HEK293 (cell line): ENCODE measurements around the gene TMOD1.
A peak's percentile ranks its signal among the peaks of the same experiment; 100 is the strongest.

Experiments used
- CTCF ChIA-PET: fragments of 350-600 bp; formaldehyde crosslinking; extraction: SDS; loops from one replicate; lab custom pipeline; 2021; ENCODE audit warnings: antibody characterized with exemption; lab: Yijun Ruan, JAX
- POLR2A ChIA-PET: fragments of 300-600 bp; formaldehyde crosslinking; extraction: SDS; loops from one replicate; lab custom pipeline; 2020; ENCODE audit warnings: antibody characterized with exemption, inconsistent platforms; lab: Yijun Ruan, JAX
- H3K27ac ChIP-seq: fragments of 200-500 bp; sonication (Bioruptor generic); 2 replicates; pipeline ENCODE4 v1.5.1; 2014; ENCODE audit warnings: low read depth, low read length, control low read depth, inconsistent platforms; ENCODE audit errors: extremely low read depth
- H3K36me3 ChIP-seq, 2 experiments: fragments of 200-500 bp in 1 of 2; sonication (Bioruptor generic) in 1 of 2; 1 replicate in 1 of 2; 2 replicates in 1 of 2; pipeline ENCODE4 v1.5.1; 2014 to 2017; ENCODE audit warnings: inconsistent platforms in 2 of 2, low read length in 2 of 2; ENCODE audit not compliant: control insufficient read depth in 2 of 2, insufficient read depth in 1 of 2
- H3K4me1 ChIP-seq: fragments of 200-500 bp; sonication (Bioruptor generic); 2 replicates; pipeline ENCODE4 v1.5.1; 2014; ENCODE audit warnings: mild to moderate bottlenecking, low read length, inconsistent platforms; ENCODE audit not compliant: control insufficient read depth, insufficient read depth
- H3K4me3 ChIP-seq: 2 replicates; pipeline ENCODE4 v1.5.1; 2011; ENCODE audit warnings: low read depth, mild to moderate bottlenecking, control low read depth, low read length, moderate library complexity
- H3K9me3 ChIP-seq: fragments of 200-500 bp; sonication (Bioruptor generic); 2 replicates; pipeline ENCODE4 v1.5.1; 2014; ENCODE audit warnings: low read depth, low read length, inconsistent platforms; ENCODE audit not compliant: control insufficient read depth, insufficient read depth
- GLIS1 ChIP-seq: fragments of 450-650 bp; formaldehyde crosslinking; IDR thresholded peaks from 2 replicates; pipeline ENCODE4 v1.5.1; 2016; ENCODE audit warnings: missing biosample characterization, missing genetic modification characterization
- HOXA7 ChIP-seq: sonication (generic); formaldehyde crosslinking; IDR thresholded peaks from 2 replicates; pipeline ENCODE4 v1.8.1; 2022; ENCODE audit warnings: missing genetic modification reagents, borderline replicate concordance
- KLF16 ChIP-seq: fragments of 450-650 bp; formaldehyde crosslinking; IDR thresholded peaks from 2 replicates; pipeline ENCODE4 v1.5.1; 2017; ENCODE audit warnings: missing biosample characterization, missing genetic modification characterization
- MEIS1 ChIP-seq: sonication (generic); formaldehyde crosslinking; IDR thresholded peaks from 2 replicates; pipeline ENCODE4 v1.8.1; 2022; ENCODE audit warnings: missing genetic modification reagents, mild to moderate bottlenecking, borderline replicate concordance
- MZF1 ChIP-seq: fragments of 450-650 bp; formaldehyde crosslinking; IDR thresholded peaks from 2 replicates; pipeline ENCODE4 v1.5.1; 2017; ENCODE audit warnings: missing biosample characterization, missing genetic modification characterization, borderline replicate concordance
- OSR2 ChIP-seq: fragments of 450-650 bp; formaldehyde crosslinking; IDR thresholded peaks from 2 replicates; pipeline ENCODE4 v1.5.1; 2016; ENCODE audit warnings: missing biosample characterization, missing genetic modification characterization
- PRDM10 ChIP-seq: fragments of 450-650 bp; formaldehyde crosslinking; IDR thresholded peaks from 2 replicates; pipeline ENCODE4 v1.5.1; 2016; ENCODE audit warnings: missing biosample characterization, missing genetic modification characterization
- SP2 ChIP-seq: fragments of 450-650 bp; formaldehyde crosslinking; IDR thresholded peaks from 2 replicates; pipeline ENCODE4 v1.5.1; 2016; ENCODE audit warnings: missing biosample characterization, missing genetic modification characterization
- SP7 ChIP-seq: fragments of 450-650 bp; formaldehyde crosslinking; IDR thresholded peaks from 2 replicates; pipeline ENCODE4 v1.5.1; 2016; ENCODE audit warnings: missing biosample characterization, missing genetic modification characterization
- TRIM28 ChIP-seq: IDR thresholded peaks from 2 replicates; pipeline ENCODE4 v1.6.1; 2011; ENCODE audit warnings: low read length, control low read depth, borderline replicate concordance
- ZBTB17 ChIP-seq: fragments of 450-650 bp; formaldehyde crosslinking; IDR thresholded peaks from 2 replicates; pipeline ENCODE4 v1.5.1; 2016; ENCODE audit warnings: missing biosample characterization, missing genetic modification characterization
- ZBTB48 ChIP-seq: fragments of 450-650 bp; formaldehyde crosslinking; IDR thresholded peaks from 2 replicates; pipeline ENCODE4 v1.5.1; 2016; ENCODE audit warnings: missing biosample characterization, missing genetic modification characterization
- ZEB2 ChIP-seq: fragments of 450-650 bp; formaldehyde crosslinking; IDR thresholded peaks from 2 replicates; pipeline ENCODE4 v1.5.1; 2016; ENCODE audit warnings: missing biosample characterization, missing genetic modification characterization
- ZFP69B ChIP-seq: fragments of 450-650 bp; formaldehyde crosslinking; IDR thresholded peaks from 2 replicates; pipeline ENCODE4 v1.5.1; 2016; ENCODE audit warnings: missing biosample characterization, missing genetic modification characterization
- ZNF211 ChIP-seq: fragments of 450-650 bp; formaldehyde crosslinking; IDR thresholded peaks from 2 replicates; pipeline ENCODE4 v1.5.1; 2016; ENCODE audit warnings: low read depth, missing biosample characterization, missing genetic modification characterization
- ZNF335 ChIP-seq: fragments of 450-650 bp; formaldehyde crosslinking; conservative IDR thresholded peaks from 2 replicates; pipeline ENCODE4 v1.5.1; 2016; ENCODE audit warnings: missing biosample characterization, missing genetic modification characterization
- ZNF366 ChIP-seq: fragments of 450-650 bp; formaldehyde crosslinking; conservative IDR thresholded peaks from 2 replicates; pipeline ENCODE4 v1.5.1; 2016; ENCODE audit warnings: missing biosample characterization, missing genetic modification characterization
- ZNF514 ChIP-seq: fragments of 450-650 bp; formaldehyde crosslinking; IDR thresholded peaks from 2 replicates; pipeline ENCODE4 v1.5.1; 2016; ENCODE audit warnings: missing biosample characterization, missing genetic modification characterization
- ZNF548 ChIP-seq: fragments of 450-650 bp; formaldehyde crosslinking; IDR thresholded peaks from 2 replicates; pipeline ENCODE4 v1.5.1; 2016; ENCODE audit warnings: missing biosample characterization, missing genetic modification characterization
- ZNF629 ChIP-seq: fragments of 450-650 bp; formaldehyde crosslinking; IDR thresholded peaks from 2 replicates; pipeline ENCODE4 v1.5.1; 2017; ENCODE audit warnings: missing biosample characterization, missing genetic modification characterization
- ZNF658 ChIP-seq: fragments of 450-650 bp; formaldehyde crosslinking; IDR thresholded peaks from 2 replicates; pipeline ENCODE4; 2016; ENCODE audit warnings: missing biosample characterization, missing genetic modification characterization
- ZNF660 ChIP-seq: fragments of 450-650 bp; IDR thresholded peaks from 2 replicates; pipeline ENCODE4 v1.5.1; 2018; ENCODE audit warnings: missing biosample characterization, mild to moderate bottlenecking, missing genetic modification characterization
- ZNF747 ChIP-seq: fragments of 450-650 bp; formaldehyde crosslinking; IDR thresholded peaks from 2 replicates; pipeline ENCODE4 v1.5.1; 2016; ENCODE audit warnings: missing biosample characterization, missing genetic modification characterization
- ZNF830 ChIP-seq: fragments of 450-650 bp; IDR thresholded peaks from 2 replicates; pipeline ENCODE4 v1.5.0; 2018; ENCODE audit warnings: missing biosample characterization, missing genetic modification characterization, low read depth, mild to moderate bottlenecking, moderate library complexity
- ZSCAN5A ChIP-seq: fragments of 450-650 bp; formaldehyde crosslinking; IDR thresholded peaks from 2 replicates; pipeline ENCODE4 v1.5.1; 2016; ENCODE audit warnings: missing biosample characterization, missing genetic modification characterization
- TF ChIP-seq, protein P1 (sequence below): fragments of 450-650 bp; formaldehyde crosslinking; IDR thresholded peaks from 2 replicates; pipeline ENCODE4 v1.5.1; 2017; ENCODE audit warnings: missing biosample characterization, missing genetic modification characterization
- TF ChIP-seq, protein P2 (sequence below): fragments of 450-650 bp; formaldehyde crosslinking; optimal IDR thresholded peaks from 2 replicates; pipeline ENCODE3; 2016; ENCODE audit warnings: missing biosample characterization, mild to moderate bottlenecking, missing genetic modification characterization
- TF ChIP-seq, protein P3 (sequence below): fragments of 450-650 bp; formaldehyde crosslinking; IDR thresholded peaks from 2 replicates; pipeline ENCODE4 v1.5.1; 2016; ENCODE audit warnings: missing biosample characterization, missing genetic modification characterization

The TMOD1 gene

GRCh38 chr9:97518909-97519307 is 17.4 kb downstream of the TMOD1 start:
- peaks cover under 1% of the 10 kb centered on the region; the same call in 1 of the 2 replicates for H3K4me1 ChIP-seq
- CTCF ChIA-PET, result interaction anchor here (0.8 to 2.0 kb wide), 6 partner anchors 12 to 80 kb away, joined by 3 to 12 read pairs (median 3); no protein-coding TSS in a partner anchor

DNA sequence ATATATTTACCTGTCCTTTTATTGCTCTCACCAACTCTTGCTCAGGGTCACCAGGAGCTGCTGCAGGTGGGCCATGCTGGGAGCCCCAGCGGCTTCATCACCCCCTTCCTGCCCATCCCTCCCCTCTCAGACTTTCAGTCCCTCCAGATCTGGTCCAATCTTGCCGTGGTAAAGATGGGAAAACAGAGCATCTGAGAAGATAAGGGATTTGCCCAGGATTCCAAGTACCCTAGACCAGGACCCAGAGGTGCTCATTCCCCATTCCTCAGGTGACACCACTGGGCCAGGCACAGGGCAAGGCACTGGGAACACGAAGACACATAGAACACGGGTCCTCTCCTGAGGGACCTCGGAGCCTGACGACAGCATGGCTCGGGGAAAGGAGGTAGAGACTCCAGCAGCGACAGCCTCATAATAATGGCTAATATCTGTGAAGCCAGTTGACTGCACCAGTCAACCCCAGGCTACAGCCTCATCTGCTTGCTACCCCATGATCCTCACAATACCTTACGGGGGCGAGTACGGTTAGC is 18.0 kb downstream of the TMOD1 start:
- POLR2A ChIA-PET, result interaction anchor here (1.4 to 1.6 kb wide), 2 partner anchors 17 to 19 kb away, joined by 5 to 6 read pairs; partner anchors contain the start of gene TMOD1
- Histone ChIP-seq H3K9me3 (no peaks in the 10 kb centered on the region), H3K4me1 (peaks cover 6% of the 10 kb centered on the region; the same call in 1 of the 2 replicates), H3K27ac (no peak overlapping the region), H3K4me3 (no peak overlapping the region), H3K36me3 (peaks cover 0 to 15% of the 10 kb centered on the region in 2 experiments; a peak in 1 of 3 replicates)
- CTCF ChIA-PET, result interaction anchor here (0.6 to 2.0 kb wide), 6 partner anchors 13 to 79 kb away, joined by 3 to 12 read pairs (median 4); no protein-coding TSS in a partner anchor
- TF ChIP-seq KLF16 (no peak), ZNF514 (no peak), ZEB2 (tag by site-specific recombination) (no peak), ZNF658 (tag by site-specific recombination) (no peak), ZBTB48 (tag by site-specific recombination) (no peak), ZNF335 (tag by site-specific recombination) (no peak)
- TF ChIP-seq, protein P1, sequence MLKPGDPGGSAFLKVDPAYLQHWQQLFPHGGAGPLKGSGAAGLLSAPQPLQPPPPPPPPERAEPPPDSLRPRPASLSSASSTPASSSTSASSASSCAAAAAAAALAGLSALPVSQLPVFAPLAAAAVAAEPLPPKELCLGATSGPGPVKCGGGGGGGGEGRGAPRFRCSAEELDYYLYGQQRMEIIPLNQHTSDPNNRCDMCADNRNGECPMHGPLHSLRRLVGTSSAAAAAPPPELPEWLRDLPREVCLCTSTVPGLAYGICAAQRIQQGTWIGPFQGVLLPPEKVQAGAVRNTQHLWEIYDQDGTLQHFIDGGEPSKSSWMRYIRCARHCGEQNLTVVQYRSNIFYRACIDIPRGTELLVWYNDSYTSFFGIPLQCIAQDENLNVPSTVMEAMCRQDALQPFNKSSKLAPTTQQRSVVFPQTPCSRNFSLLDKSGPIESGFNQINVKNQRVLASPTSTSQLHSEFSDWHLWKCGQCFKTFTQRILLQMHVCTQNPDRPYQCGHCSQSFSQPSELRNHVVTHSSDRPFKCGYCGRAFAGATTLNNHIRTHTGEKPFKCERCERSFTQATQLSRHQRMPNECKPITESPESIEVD, result no peak
- TF ChIP-seq, protein P2, sequence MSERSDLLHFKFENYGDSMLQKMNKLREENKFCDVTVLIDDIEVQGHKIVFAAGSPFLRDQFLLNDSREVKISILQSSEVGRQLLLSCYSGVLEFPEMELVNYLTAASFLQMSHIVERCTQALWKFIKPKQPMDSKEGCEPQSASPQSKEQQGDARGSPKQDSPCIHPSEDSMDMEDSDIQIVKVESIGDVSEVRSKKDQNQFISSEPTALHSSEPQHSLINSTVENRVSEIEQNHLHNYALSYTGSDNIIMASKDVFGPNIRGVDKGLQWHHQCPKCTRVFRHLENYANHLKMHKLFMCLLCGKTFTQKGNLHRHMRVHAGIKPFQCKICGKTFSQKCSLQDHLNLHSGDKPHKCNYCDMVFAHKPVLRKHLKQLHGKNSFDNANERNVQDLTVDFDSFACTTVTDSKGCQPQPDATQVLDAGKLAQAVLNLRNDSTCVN, result no peak

More at GRCh38 chr9:97518909-97519307, 17.4 kb downstream of the TMOD1 start:
- H3K9me3 ChIP-seq, result no peaks in the 10 kb centered on the region
- H3K36me3 ChIP-seq, result peaks cover 0 to 9% of the 10 kb centered on the region in 2 experiments; a peak in 1 of 3 replicates
- no peak overlapping the region for H3K4me3 ChIP-seq
- no peak overlapping the region for H3K27ac ChIP-seq
- TF ChIP-seq ZFP69B (tag by site-specific recombination) (peak; percentile 42; the same call in 1 of the 2 replicates), ZBTB17 (tag by site-specific recombination) (peak; percentile 32; the same call in 1 of the 2 replicates), ZNF629 (tag by site-specific recombination) (peak; percentile 39; the same call in 1 of the 2 replicates), TRIM28 (peak; percentile 72; the same call in 1 of the 2 replicates), SP2 (tag by site-specific recombination) (peak; percentile 30; the same call in 1 of the 2 replicates), ZNF830 (tag by site-specific recombination) (no peak), OSR2 (no peak), SP7 (peak; percentile 42), ZSCAN5A (tag by site-specific recombination) (no peak), ZNF747 (tag by site-specific recombination) (no peak), ZNF366 (tag by site-specific recombination) (0 out of 2 replicates have a peak, but pooled peaks have one; percentile 8), GLIS1 (tag by site-specific recombination) (0 out of 2 replicates have a peak, but pooled peaks have one; percentile 8), PRDM10 (0 out of 2 replicates have a peak, but pooled peaks have one; percentile 13), MZF1 (no peak), HOXA7 (CRISPR knock-in tag) (no peak), ZNF548 (no peak), ZNF660 (tag by site-specific recombination) (0 out of 2 replicates have a peak, but pooled peaks have one; percentile 29), MEIS1 (CRISPR knock-in tag) (peak; percentile 61; the same call in 1 of the 2 replicates), ZNF211 (no peak)
- TF ChIP-seq, protein P3, sequence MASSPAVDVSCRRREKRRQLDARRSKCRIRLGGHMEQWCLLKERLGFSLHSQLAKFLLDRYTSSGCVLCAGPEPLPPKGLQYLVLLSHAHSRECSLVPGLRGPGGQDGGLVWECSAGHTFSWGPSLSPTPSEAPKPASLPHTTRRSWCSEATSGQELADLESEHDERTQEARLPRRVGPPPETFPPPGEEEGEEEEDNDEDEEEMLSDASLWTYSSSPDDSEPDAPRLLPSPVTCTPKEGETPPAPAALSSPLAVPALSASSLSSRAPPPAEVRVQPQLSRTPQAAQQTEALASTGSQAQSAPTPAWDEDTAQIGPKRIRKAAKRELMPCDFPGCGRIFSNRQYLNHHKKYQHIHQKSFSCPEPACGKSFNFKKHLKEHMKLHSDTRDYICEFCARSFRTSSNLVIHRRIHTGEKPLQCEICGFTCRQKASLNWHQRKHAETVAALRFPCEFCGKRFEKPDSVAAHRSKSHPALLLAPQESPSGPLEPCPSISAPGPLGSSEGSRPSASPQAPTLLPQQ (tag by site-specific recombination), result peak; percentile 50; the same call in 1 of the 2 replicates
- POLR2A ChIA-PET, result interaction anchor here (1.4 to 1.6 kb wide), 2 partner anchors 16 to 18 kb away, joined by 5 to 6 read pairs; partner anchors contain the start of gene TMOD1
